ENCODE measurements around the gene RNU5B-1. TPM values are rescaled to one million over a fixed set of nuclear protein-coding genes. Genes with fewer than 3 reads are reported as not detected.

The RNU5B-1 gene
- polyA plus RNA-seq, 1 donor from 2014 or later: not detected

DNA sequence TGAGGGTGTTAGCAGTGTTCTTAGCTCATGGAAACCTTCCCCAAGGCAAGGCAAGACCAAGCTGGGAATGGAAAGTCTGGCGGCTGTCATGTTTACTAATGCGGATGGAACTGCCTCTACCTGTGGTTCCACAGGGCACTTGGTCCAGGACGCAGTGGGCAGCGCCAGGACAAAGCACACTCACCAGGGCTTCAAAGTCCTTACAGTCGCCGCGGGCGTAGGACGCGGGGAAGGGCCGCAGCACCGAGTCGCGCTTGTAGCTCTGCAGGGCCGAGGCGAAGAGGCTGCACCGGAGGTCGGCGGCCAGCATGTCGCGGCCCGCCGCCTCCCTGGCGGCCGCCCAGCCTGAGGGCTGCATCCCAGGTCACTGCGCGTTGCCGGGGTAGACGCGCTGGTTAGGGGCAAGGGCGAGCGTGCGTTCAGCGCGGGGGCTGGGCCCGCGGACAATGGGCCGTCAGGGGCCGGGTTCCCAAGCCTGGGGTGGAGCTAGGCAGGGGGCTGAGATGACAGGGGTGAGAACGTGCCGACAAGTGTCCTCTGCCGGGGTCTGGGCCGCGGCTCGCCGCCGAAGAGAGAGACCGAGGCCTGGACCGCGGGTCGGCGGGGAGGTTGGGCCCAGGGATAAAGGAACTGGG is 18.3 kb upstream of the RNU5B-1 start:
- Histone ChIP-seq H2AFZ (ENCODE audit: low read depth, low read length) (peak overlapping the region; percentile 90), H3K27me3 (ENCODE audit: insufficient read depth, low read depth, low read length) (no peaks in the 10 kb centered on the region), H3K9me2 (ENCODE audit: insufficient read depth, low read length) (no peaks in the 10 kb centered on the region), H3K27ac (ENCODE audit: low read length) (peak overlapping the region; percentile 78), H3K4me3 (ENCODE audit: low read length) (peak overlapping the region; percentile 98), H3K79me2 (replicated peaks; ENCODE audit: insufficient read depth, low read length) (peaks cover 29% of the 10 kb centered on the region), H3K9me3 (ENCODE audit: low read length) (no peaks in the 10 kb centered on the region), H3K9ac (ENCODE audit: low read length) (peak overlapping the region; percentile 96), H4K20me1 (ENCODE audit: insufficient read depth) (no peaks in the 10 kb centered on the region), H3F3A (ENCODE audit: insufficient read depth, low read length, poor library complexity, severe bottlenecking) (no peaks in the 10 kb centered on the region), H3K4me2 (ENCODE audit: low read length) (peak overlapping the region; percentile 93), H3K36me3 (ENCODE audit: insufficient read depth, low read length) (no peaks in the 10 kb centered on the region)
- peak; percentile 9 for TF ChIP-seq REST (IDR thresholded peaks at IDR 0.05; ENCODE audit: borderline replicate concordance)
- no peak for TF ChIP-seq SMC3 (conservative IDR thresholded peaks at IDR 0.05; ENCODE audit: poor library complexity)
- no peak for TF ChIP-seq MXI1 (conservative IDR thresholded peaks at IDR 0.05; ENCODE audit: poor library complexity, severe bottlenecking)

DNA sequence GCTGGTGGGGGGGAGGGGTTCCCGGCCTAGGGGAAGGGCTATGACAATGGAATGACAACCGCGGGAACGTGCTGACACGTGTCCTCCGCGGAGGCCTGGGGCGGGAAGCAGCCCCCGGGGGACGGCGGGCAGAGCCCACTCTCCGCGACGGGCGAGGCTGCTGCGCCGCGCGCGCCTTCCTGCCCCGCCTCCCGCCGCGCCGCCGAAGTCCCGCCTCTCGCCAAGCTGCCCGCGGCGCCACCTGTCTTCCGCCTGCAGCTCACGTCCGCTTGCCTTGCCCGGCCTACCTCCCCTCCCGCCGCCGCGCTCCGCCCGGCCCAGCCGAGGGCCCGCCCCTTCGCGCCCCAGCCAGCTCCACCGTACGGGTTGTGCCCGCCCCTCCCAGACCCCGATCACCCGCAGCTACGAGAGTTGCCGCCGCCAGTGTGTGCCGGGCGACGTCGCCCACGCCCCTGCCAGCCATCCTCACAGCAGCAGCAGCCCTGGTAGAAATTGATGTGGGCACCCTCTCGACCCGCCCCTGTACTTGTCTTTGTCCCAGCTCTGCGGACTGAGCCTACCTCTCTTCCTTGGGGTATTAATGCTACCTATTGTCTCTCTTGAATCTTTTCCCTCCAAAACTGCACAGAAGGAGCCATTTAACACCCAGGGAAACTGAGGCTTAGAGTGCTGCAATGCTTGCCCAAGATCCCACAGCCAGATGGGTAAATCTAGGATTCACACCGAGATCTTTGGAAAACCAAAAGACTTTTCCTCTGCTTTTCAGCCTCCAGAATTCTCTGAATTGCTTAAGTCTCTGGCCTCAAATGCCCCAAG is 17.6 kb upstream of the RNU5B-1 start, which contains the start of gene PARP16:
Gene PARP16, minus strand, starts transcription at position 180 of the 816 bp plus-strand sequence. CDS start 457 bp downstream, outside the sequence.
- TF ChIP-seq CTCF (IDR thresholded peaks at IDR 0.05; ENCODE audit: poor library complexity, severe bottlenecking) (peak; percentile 74), EZH2 (IDR thresholded peaks at IDR 0.05; ENCODE audit: borderline replicate concordance, insufficient read depth, low read length, poor library complexity, severe bottlenecking) (no peak), SMC3 (conservative IDR thresholded peaks at IDR 0.05; ENCODE audit: poor library complexity) (peak; percentile 56), TAF1 (IDR thresholded peaks at IDR 0.05; ENCODE audit: low read depth) (no peak), REST (IDR thresholded peaks at IDR 0.05; ENCODE audit: borderline replicate concordance) (peak; percentile 0), EP300 (conservative IDR thresholded peaks at IDR 0.05; ENCODE audit: poor library complexity, severe bottlenecking) (peak; percentile 55), RAD21 (conservative IDR thresholded peaks at IDR 0.05) (peak; percentile 42), POLR2AphosphoS5 (IDR thresholded peaks at IDR 0.05) (peak; percentile 90), MXI1 (conservative IDR thresholded peaks at IDR 0.05; ENCODE audit: poor library complexity, severe bottlenecking) (peak; percentile 71)
- no peaks in the 10 kb centered on the region for H3K9me3 ChIP-seq (ENCODE audit: low read length)
- H3K36me3 ChIP-seq (ENCODE audit: insufficient read depth, low read length): no peaks in the 10 kb centered on the region
- peak within 1 kb of the TSS; percentile 96 for H3K9ac ChIP-seq (ENCODE audit: low read length)
- peaks cover 29% of the 10 kb centered on the region for H3K79me2 ChIP-seq (replicated peaks; ENCODE audit: insufficient read depth, low read length)
- no peaks in the 10 kb centered on the region for H3F3A ChIP-seq (ENCODE audit: insufficient read depth, low read length, poor library complexity, severe bottlenecking)
- H3K4me2 ChIP-seq (ENCODE audit: low read length): peak within 1 kb of the TSS; percentile 93
- no peaks in the 10 kb centered on the region for H3K27me3 ChIP-seq (ENCODE audit: insufficient read depth, low read depth, low read length)
- H3K4me3 ChIP-seq (ENCODE audit: low read length): peak within 1 kb of the TSS; percentile 98
- H4K20me1 ChIP-seq (ENCODE audit: insufficient read depth): no peaks in the 10 kb centered on the region
- peak within 1 kb of the TSS; percentile 78 for H3K27ac ChIP-seq (ENCODE audit: low read length)
- no peaks in the 10 kb centered on the region for H3K9me2 ChIP-seq (ENCODE audit: insufficient read depth, low read length)
- peak within 1 kb of the TSS; percentile 90 for H2AFZ ChIP-seq (ENCODE audit: low read depth, low read length)
